GM10266 (cell line): ENCODE data around the gene CDK5RAP2.
"Not testable (repeated sequence)": the region's sequence is repeated elsewhere in the genome, so short reads cannot be mapped to it uniquely, and the experiment has no call there.

Experiments
- DNase-seq: peaks from one replicate; pipeline ENCODE4 v3.0.0; 2012; ENCODE audit errors: extremely low spot score
- CTCF ChIP-seq: IDR thresholded peaks from 2 replicates; pipeline ENCODE4 v1.5.1; 2012; ENCODE audit warnings: mild to moderate bottlenecking, low read depth; ENCODE audit not compliant: control insufficient read depth, insufficient read depth; ENCODE audit errors: missing control alignments

The CDK5RAP2 gene

GRCh38 chr9:120561709-120562108, 18.3 kb downstream of the CDK5RAP2 start:
- DNase-seq = no peak
- TF ChIP-seq CTCF = no peak

- DNase-seq = no peak
These were observed 20.4 kb downstream of the CDK5RAP2 start for GRCh38 chr9:120559546-120559945.

GRCh38 chr9:120558454-120558853, 21.5 kb downstream of the CDK5RAP2 start:
- no peak for TF ChIP-seq CTCF
- DNase-seq = no peak

More at GRCh38 chr9:120559546-120559945, 20.4 kb downstream of the CDK5RAP2 start:
- no peak for TF ChIP-seq CTCF

GRCh38 chr9:120557205-120557604, 22.8 kb downstream of the CDK5RAP2 start:
- DNase-seq = no peak
- TF ChIP-seq CTCF = no peak

- TF ChIP-seq CTCF = no peak
- no peak for DNase-seq
These were observed 23.2 kb downstream of the CDK5RAP2 start for GRCh38 chr9:120556775-120557174.

- no peak for DNase-seq
- no peak for TF ChIP-seq CTCF
These were observed 24.1 kb downstream of the CDK5RAP2 start for GRCh38 chr9:120555839-120556238.

- DNase-seq = not testable (repeated sequence)
These were observed 27.7 kb downstream of the CDK5RAP2 start for GRCh38 chr9:120552210-120552704.
